GM10266 (cell line): ENCODE results near the gene RXYLT1.

Experiments used
- DNase-seq: peaks from one replicate; pipeline ENCODE4 v3.0.0; 2012; ENCODE audit errors: extremely low spot score
- CTCF ChIP-seq: IDR thresholded peaks from 2 replicates; pipeline ENCODE4 v1.5.1; 2012; ENCODE audit warnings: mild to moderate bottlenecking, low read depth; ENCODE audit not compliant: control insufficient read depth, insufficient read depth; ENCODE audit errors: missing control alignments

RXYLT1 gene

GRCh38 chr12:63853978-63854377, 74.3 kb downstream of the RXYLT1 start:
- TF ChIP-seq CTCF, result no peak
- no peak for DNase-seq

GRCh38 chr12:63855299-63855698, 75.6 kb downstream of the RXYLT1 start:
- no peak for DNase-seq
- no peak for TF ChIP-seq CTCF

GRCh38 chr12:63857771-63858670, 78.3 kb downstream of the RXYLT1 start:
- TF ChIP-seq CTCF, result no peak
- DNase-seq, result no peak
